Measurements from ENCODE around the gene HOMER2. TPM values are rescaled to one million over a fixed set of nuclear protein-coding genes. Genes with fewer than 3 reads are reported as not detected.

The HOMER2 gene
- total RNA-seq, 2 experiments from 2014 or later, result 5.6 TPM

- POLR2A ChIA-PET, result no interaction called here
- CTCF ChIA-PET (ENCODE audit: unreplicated experiment), result no interaction called here
- DNase-seq (ENCODE audit: low spot score), result no peak
- Histone ChIP-seq H3K4me2 (ENCODE audit: low read length) (no peak overlapping the region), H2AFZ (ENCODE audit: low read length) (no peak overlapping the region), H3K36me3 (ENCODE audit: insufficient read depth, low read length) (no peaks in the 10 kb centered on the region), H4K20me1 (ENCODE audit: insufficient read depth, low read length) (no peaks in the 10 kb centered on the region), H3K9me2 (ENCODE audit: insufficient read depth, low read length) (no peaks in the 10 kb centered on the region), H3K4me3 (ENCODE audit: low read depth, low read length, poor library complexity, severe bottlenecking) (no peak overlapping the region), H3K4me1 (ENCODE audit: insufficient read depth, low read length, poor library complexity, severe bottlenecking) (no peaks in the 10 kb centered on the region), H3K9me3 (ENCODE audit: low read length) (no peaks in the 10 kb centered on the region), H3K79me2 (ENCODE audit: insufficient read depth, low read depth, low read length) (no peaks in the 10 kb centered on the region), H3K27ac (ENCODE audit: low read depth, low read length, poor library complexity, severe bottlenecking) (no peak overlapping the region)
- no TSS peak for BruUV-seq (replicated peaks)
- TF ChIP-seq CTCF (conservative IDR thresholded peaks at IDR 0.05; ENCODE audit: low read length) (no peak), EZH2phosphoT487 (IDR thresholded peaks at IDR 0.05; ENCODE audit: borderline replicate concordance, low read depth, low read length) (no peak)
- intact Hi-C loops (cut with micrococcal nuclease; ENCODE audit: unreplicated experiment), result no loop called here
Observed at GRCh38 chr15:82917249-82917648, 35.3 kb downstream of the HOMER2 start.

- Histone ChIP-seq H3K79me2 (ENCODE audit: insufficient read depth, low read depth, low read length) (no peaks in the 10 kb centered on the region), H3K27ac (ENCODE audit: low read depth, low read length, poor library complexity, severe bottlenecking) (no peak overlapping the region), H3K9me2 (ENCODE audit: insufficient read depth, low read length) (no peaks in the 10 kb centered on the region), H3K4me2 (ENCODE audit: low read length) (no peak overlapping the region), H4K20me1 (ENCODE audit: insufficient read depth, low read length) (no peaks in the 10 kb centered on the region), H3K4me1 (ENCODE audit: insufficient read depth, low read length, poor library complexity, severe bottlenecking) (no peaks in the 10 kb centered on the region), H2AFZ (ENCODE audit: low read length) (no peak overlapping the region), H3K4me3 (ENCODE audit: low read depth, low read length, poor library complexity, severe bottlenecking) (no peak overlapping the region), H3K36me3 (ENCODE audit: insufficient read depth, low read length) (no peaks in the 10 kb centered on the region), H3K9me3 (ENCODE audit: low read length) (no peaks in the 10 kb centered on the region)
- ChIA-PET CTCF (ENCODE audit: unreplicated experiment) (no interaction called here), POLR2A (no interaction called here)
- intact Hi-C loops (cut with micrococcal nuclease; ENCODE audit: unreplicated experiment), result no loop called here
- DNase-seq (ENCODE audit: low spot score), result no peak
- no TSS peak for BruUV-seq (replicated peaks)
- no peak for TF ChIP-seq EZH2phosphoT487 (IDR thresholded peaks at IDR 0.05; ENCODE audit: borderline replicate concordance, low read depth, low read length)
- TF ChIP-seq CTCF (conservative IDR thresholded peaks at IDR 0.05; ENCODE audit: low read length), result no peak
Observed at GRCh38 chr15:82916161-82916952, 36.2 kb downstream of the HOMER2 start.

- Histone ChIP-seq H3K36me3 (ENCODE audit: insufficient read depth, low read length) (no peaks in the 10 kb centered on the region), H3K4me3 (ENCODE audit: low read depth, low read length, poor library complexity, severe bottlenecking) (no peak overlapping the region), H4K20me1 (ENCODE audit: insufficient read depth, low read length) (no peaks in the 10 kb centered on the region), H3K9me2 (ENCODE audit: insufficient read depth, low read length) (no peaks in the 10 kb centered on the region), H2AFZ (ENCODE audit: low read length) (no peak overlapping the region), H3K79me2 (ENCODE audit: insufficient read depth, low read depth, low read length) (no peaks in the 10 kb centered on the region), H3K9me3 (ENCODE audit: low read length) (no peaks in the 10 kb centered on the region), H3K27ac (ENCODE audit: low read depth, low read length, poor library complexity, severe bottlenecking) (no peak overlapping the region), H3K4me1 (ENCODE audit: insufficient read depth, low read length, poor library complexity, severe bottlenecking) (no peaks in the 10 kb centered on the region), H3K4me2 (ENCODE audit: low read length) (no peak overlapping the region)
- no peak for TF ChIP-seq CTCF (conservative IDR thresholded peaks at IDR 0.05; ENCODE audit: low read length)
- no peak for TF ChIP-seq EZH2phosphoT487 (IDR thresholded peaks at IDR 0.05; ENCODE audit: borderline replicate concordance, low read depth, low read length)
- DNase-seq (ENCODE audit: low spot score), result no peak
- intact Hi-C loops (cut with micrococcal nuclease; ENCODE audit: unreplicated experiment), result no loop called here
- CTCF ChIA-PET (ENCODE audit: unreplicated experiment), result no interaction called here
- no TSS peak for BruUV-seq (replicated peaks)
- POLR2A ChIA-PET, result no interaction called here
Observed at GRCh38 chr15:82914396-82914795, 38.1 kb downstream of the HOMER2 start.
